HEK293T (cell line): ENCODE data around the gene ZNF646.

Source experiments
- BHLHE40 ChIP-seq: fragments of 450-650 bp; IDR thresholded peaks from 2 replicates; pipeline ENCODE4 v1.6.1; 2016; ENCODE audit warnings: mild to moderate bottlenecking, moderate library complexity, borderline replicate concordance
- FOXM1 ChIP-seq: fragments of 450-650 bp; IDR thresholded peaks from 2 replicates; pipeline ENCODE4 v1.6.1; 2017; ENCODE audit warnings: mild to moderate bottlenecking, borderline replicate concordance
- SUZ12 ChIP-seq: fragments of 450-650 bp; IDR thresholded peaks from 2 replicates; pipeline ENCODE4 v1.6.1; 2016; ENCODE audit warnings: mild to moderate bottlenecking

GRCh38 chr16:31108794-31109558 lies 34.8 kb downstream of the ZNF646 start:
- no peak for TF ChIP-seq SUZ12
- no peak for TF ChIP-seq FOXM1
- TF ChIP-seq BHLHE40 = no peak
